Stomach (tissue), 9 donors: ENCODE data around the gene PCDH9. TPM values are rescaled to one million over a fixed set of nuclear protein-coding genes. Genes with fewer than 3 reads are reported as not detected.
"Not testable (repeated sequence)": the region's sequence is repeated elsewhere in the genome, so short reads cannot be mapped to it uniquely, and the experiment has no call there.

Experiments
- DNase-seq, 2 donors: peaks; one replicate each; pipeline versions ENCODE4 v3.0.0 to v3.0.0-alpha.2; 2013 to 2019
- H3K27ac ChIP-seq, 5 donors: fragments of 200-600 bp in 4 of 5; sonication (generic) in 4 of 5; one replicate each; pipeline ENCODE4 v1.5.1; 2013 to 2019; ENCODE audit warnings: mild to moderate bottlenecking in 1 of 5, moderate library complexity in 1 of 5
- H3K27me3 ChIP-seq, 3 donors: fragments of 200-600 bp; sonication (generic); one replicate each; pipeline ENCODE4 v1.5.1; 2017 to 2019; ENCODE audit warnings: mixed run types in 1 of 3
- H3K36me3 ChIP-seq, 4 donors: fragments of 200-600 bp; sonication (generic); 1 replicate in 3 of 4; 2 replicates in 1 of 4; pipeline ENCODE4 v1.5.1; 2016 to 2019
- H3K4me1 ChIP-seq, 4 donors: fragments of 200-600 bp; sonication (generic); one replicate each; pipeline ENCODE4 v1.5.1; 2016 to 2019
- H3K4me3 ChIP-seq, 4 donors: fragments of 200-600 bp; sonication (generic) in 3 of 4; one replicate each; pipeline ENCODE4 v1.5.1; 2016 to 2019; ENCODE audit warnings: mild to moderate bottlenecking in 1 of 4
- H3K9me3 ChIP-seq, 4 donors: fragments of 200-600 bp; sonication (generic); one replicate each; pipeline ENCODE4 v1.5.1; 2016 to 2019
- CTCF ChIP-seq, 7 experiments: fragments of 450-650 bp in 4 of 7; fragments of 200-600 bp in 3 of 7; sonication (generic) in 3 of 7; IDR thresholded peaks; one replicate each; pipeline ENCODE4 v1.5.1; 2016 to 2019; ENCODE audit warnings: antibody characterized with exemption in 7 of 7, control low read depth in 2 of 7, mild to moderate bottlenecking in 1 of 7
- EP300 ChIP-seq: sonication (generic); formaldehyde crosslinking; IDR thresholded peaks from one replicate; pipeline ENCODE4 v1.6.1; 2017; ENCODE audit warnings: antibody characterized with exemption
- POLR2A ChIP-seq, 4 donors: fragments of 450-650 bp; IDR thresholded peaks; one replicate each; pipeline ENCODE4 v1.6.1; 2016; ENCODE audit warnings: antibody characterized with exemption in 4 of 4, control low read depth in 2 of 4, mild to moderate bottlenecking in 1 of 4, moderate library complexity in 1 of 4
- POLR2AphosphoS5 ChIP-seq, 3 donors: sonication (generic); formaldehyde crosslinking; IDR thresholded peaks; one replicate each; pipeline ENCODE4 v1.6.1; 2016; ENCODE audit warnings: antibody characterized with exemption in 3 of 3
- WGBS, 5 donors: extraction: QIAGEN DNeasy Blood & Tissue Kit in 3 of 5; methylation state at CpG; one replicate each; pipeline versions ENCODE4 v1.1.5 to v1.1.7; 2013 to 2018; 5-methylcytosine and 5-hydroxymethylcytosine counted together
- intact Hi-C: fragments of 100-400 bp; cut with DNase I; formaldehyde crosslinking; loops from one replicate; pipeline ENCODE4 v1.15.1; 2023; ENCODE audit warnings: low total_unique reads
- polyA plus RNA-seq, 3 donors: library from polyadenylated mRNA; stranded (reverse); fragments of 200-250 nt; gene quantifications; one replicate each; pipeline ENCODE4 v1.2.3, GENCODE V29; 2013
- total RNA-seq, 5 donors: library from RNA; depleted of rRNA; stranded (reverse); fragments of >200 nt; gene quantifications; one replicate each; pipeline versions ENCODE4 v1.1.0 to v1.2.3, GENCODE V29; 2014 to 2016
- donor health status: healthy with polysubstance abuse.
- donor health status: Bipolar disorder and iron deficiency.
- donor health status: healthy.

PCDH9 gene
- total and polyA plus RNA-seq, 8 donors: 0.40 to 36.2 (median 3.7) TPM

- WGBS, 5 donors: 39 to 57% (median 48%) methylated on average over 4 of the region's 4 CpGs
- no peaks in the 10 kb centered on the region for H3K9me3 ChIP-seq
- peak in 1 of 2 donors; percentile 13 for DNase-seq
- H3K36me3 ChIP-seq: no peaks in the 10 kb centered on the region
- no peaks in the 10 kb centered on the region for H3K27me3 ChIP-seq
- no peak overlapping the region for H3K27ac ChIP-seq
- H3K4me1 ChIP-seq: peaks cover 0 to 6% (median 0%) of the 10 kb centered on the region in 4 donors
- intact Hi-C loops: no loop called here
- no peak overlapping the region for H3K4me3 ChIP-seq
- TF ChIP-seq CTCF (IDR thresholded peaks at IDR 0.05): no peak
- no peak for TF ChIP-seq POLR2A (IDR thresholded peaks at IDR 0.05)
- TF ChIP-seq POLR2AphosphoS5 (IDR thresholded peaks at IDR 0.05): no peak
These were observed 343.9 kb downstream of the PCDH9 start for GRCh38 chr13:66886264-66886663.

GRCh38 chr13:66881170-66881569 is 349.0 kb downstream of the PCDH9 start:
- H3K4me3 ChIP-seq, H3K9me3 ChIP-seq, H3K27ac ChIP-seq, intact Hi-C loops, H3K27me3 ChIP-seq, DNase-seq, H3K36me3 ChIP-seq, H3K4me1 ChIP-seq: not testable (repeated sequence)
- WGBS, 5 donors: 73 to 92% (median 89%) methylated on average over 2 of the region's 2 CpGs

GRCh38 chr13:66879988-66880387 is 350.1 kb downstream of the PCDH9 start:
- TF ChIP-seq POLR2AphosphoS5 (IDR thresholded peaks at IDR 0.05) (no peak), CTCF (IDR thresholded peaks at IDR 0.05) (no peak), EP300 (no peak), POLR2A (IDR thresholded peaks at IDR 0.05) (no peak)
- no peaks in the 10 kb centered on the region for H3K9me3 ChIP-seq
- no peak overlapping the region for H3K27ac ChIP-seq
- 86 to 92% (median 91%) methylated on average over 1 of the region's 1 CpG for WGBS, 5 donors
- no peaks in the 10 kb centered on the region for H3K27me3 ChIP-seq
- intact Hi-C loops: no loop called here
- no peaks in the 10 kb centered on the region for H3K4me1 ChIP-seq
- no peaks in the 10 kb centered on the region for H3K36me3 ChIP-seq
- H3K4me3 ChIP-seq: no peak overlapping the region
- no peak for DNase-seq

- Histone ChIP-seq H3K4me1 (no peaks in the 10 kb centered on the region), H3K9me3 (no peaks in the 10 kb centered on the region), H3K27ac (no peak overlapping the region), H3K36me3 (no peaks in the 10 kb centered on the region), H3K27me3 (no peaks in the 10 kb centered on the region), H3K4me3 (no peak overlapping the region)
- intact Hi-C loops: no loop called here
- TF ChIP-seq POLR2A (IDR thresholded peaks at IDR 0.05): no peak
- TF ChIP-seq EP300: no peak
- TF ChIP-seq POLR2AphosphoS5 (IDR thresholded peaks at IDR 0.05): no peak
- TF ChIP-seq CTCF (IDR thresholded peaks at IDR 0.05): no peak
- DNase-seq: no peak
- 44 to 67% (median 54%) methylated on average over 4 of the region's 4 CpGs for WGBS, 5 donors
These were observed 354.9 kb downstream of the PCDH9 start for GRCh38 chr13:66875264-66875663.

- Histone ChIP-seq H3K4me1 (peaks cover 0 to 5% (median 0%) of the 10 kb centered on the region in 4 donors), H3K4me3 (no peak overlapping the region), H3K27me3 (no peaks in the 10 kb centered on the region), H3K9me3 (no peaks in the 10 kb centered on the region), H3K27ac (no peak overlapping the region), H3K36me3 (no peaks in the 10 kb centered on the region)
- WGBS, 5 donors: 37 to 55% (median 48%) methylated on average over 3 of the region's 3 CpGs
- intact Hi-C loops: no loop called here
- TF ChIP-seq CTCF (IDR thresholded peaks at IDR 0.05): no peak
- DNase-seq: no peak
These were observed 365.5 kb downstream of the PCDH9 start for GRCh38 chr13:66864627-66865026.
